Subcutaneous adipose tissue (tissue), 4 donors: ENCODE results near the gene B4GAT1. TPM values are rescaled to one million over a fixed set of nuclear protein-coding genes. Genes with fewer than 3 reads are reported as not detected.

Experiments used
- total RNA-seq, 4 donors: library from RNA; depleted of rRNA; stranded (reverse); fragments of >200 nt; gene quantifications; one replicate each; pipeline ENCODE4 v1.1.0, GENCODE V29; 2016
- TF ChIP-seq, protein P1 (sequence below): fragments of 450-650 bp; IDR thresholded peaks from one replicate; pipeline ENCODE4 v1.5.1; 2016; ENCODE audit warnings: low read depth, mild to moderate bottlenecking, control low read depth, antibody characterized with exemption, moderate library complexity

Gene B4GAT1
- total RNA-seq, 4 donors from 2014 or later, result 11.7 to 31.7 (median 18.7) TPM

GRCh38 chr11:66326261-66327111 is 20.9 kb downstream of the B4GAT1 start:
- TF ChIP-seq, protein P1, sequence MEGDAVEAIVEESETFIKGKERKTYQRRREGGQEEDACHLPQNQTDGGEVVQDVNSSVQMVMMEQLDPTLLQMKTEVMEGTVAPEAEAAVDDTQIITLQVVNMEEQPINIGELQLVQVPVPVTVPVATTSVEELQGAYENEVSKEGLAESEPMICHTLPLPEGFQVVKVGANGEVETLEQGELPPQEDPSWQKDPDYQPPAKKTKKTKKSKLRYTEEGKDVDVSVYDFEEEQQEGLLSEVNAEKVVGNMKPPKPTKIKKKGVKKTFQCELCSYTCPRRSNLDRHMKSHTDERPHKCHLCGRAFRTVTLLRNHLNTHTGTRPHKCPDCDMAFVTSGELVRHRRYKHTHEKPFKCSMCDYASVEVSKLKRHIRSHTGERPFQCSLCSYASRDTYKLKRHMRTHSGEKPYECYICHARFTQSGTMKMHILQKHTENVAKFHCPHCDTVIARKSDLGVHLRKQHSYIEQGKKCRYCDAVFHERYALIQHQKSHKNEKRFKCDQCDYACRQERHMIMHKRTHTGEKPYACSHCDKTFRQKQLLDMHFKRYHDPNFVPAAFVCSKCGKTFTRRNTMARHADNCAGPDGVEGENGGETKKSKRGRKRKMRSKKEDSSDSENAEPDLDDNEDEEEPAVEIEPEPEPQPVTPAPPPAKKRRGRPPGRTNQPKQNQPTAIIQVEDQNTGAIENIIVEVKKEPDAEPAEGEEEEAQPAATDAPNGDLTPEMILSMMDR, result no peak

GRCh38 chr11:66325263-66325671 is 22.2 kb downstream of the B4GAT1 start:
- TF ChIP-seq, protein P1, result no peak

DNA sequence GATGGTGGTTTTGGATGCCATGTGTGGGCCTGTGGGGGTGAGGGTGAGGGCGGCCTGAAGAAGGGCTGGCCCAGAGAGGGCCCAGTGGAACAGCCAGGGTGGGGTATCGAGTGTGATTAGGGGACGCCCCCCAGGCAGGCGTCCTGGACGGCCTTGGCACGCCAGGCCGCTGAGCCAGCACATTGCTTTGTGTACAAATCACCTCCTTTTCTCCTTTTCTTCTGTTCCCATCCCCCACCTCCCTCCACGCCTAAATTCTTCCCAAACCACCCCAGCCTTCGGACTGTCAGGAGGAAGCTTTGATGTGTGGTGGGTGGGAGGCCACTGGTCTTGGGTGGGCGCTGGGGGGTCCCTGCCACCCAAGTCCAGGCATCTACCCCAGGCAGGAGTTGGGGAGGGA is 22.8 kb downstream of the B4GAT1 start:
- TF ChIP-seq, protein P1, result no peak

DNA sequence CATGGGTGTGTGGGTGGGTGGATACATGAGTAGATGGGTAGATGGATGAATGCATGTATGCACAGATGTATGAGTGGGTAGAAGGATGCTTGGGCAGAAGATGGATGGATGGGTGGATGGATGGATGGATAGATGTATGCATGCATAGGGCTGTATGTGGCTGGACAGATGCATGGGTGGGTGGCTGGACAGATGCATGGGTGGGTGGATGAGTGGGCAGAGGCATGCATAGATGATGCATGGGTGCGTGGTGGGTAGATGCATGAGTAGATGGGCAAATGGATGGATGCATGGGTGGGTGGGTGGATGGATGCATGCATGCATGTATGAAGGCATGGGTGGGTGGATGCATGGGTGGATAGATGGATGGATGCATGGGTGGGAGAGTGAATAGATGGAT is 23.7 kb downstream of the B4GAT1 start:
- TF ChIP-seq, protein P1, result no peak

DNA sequence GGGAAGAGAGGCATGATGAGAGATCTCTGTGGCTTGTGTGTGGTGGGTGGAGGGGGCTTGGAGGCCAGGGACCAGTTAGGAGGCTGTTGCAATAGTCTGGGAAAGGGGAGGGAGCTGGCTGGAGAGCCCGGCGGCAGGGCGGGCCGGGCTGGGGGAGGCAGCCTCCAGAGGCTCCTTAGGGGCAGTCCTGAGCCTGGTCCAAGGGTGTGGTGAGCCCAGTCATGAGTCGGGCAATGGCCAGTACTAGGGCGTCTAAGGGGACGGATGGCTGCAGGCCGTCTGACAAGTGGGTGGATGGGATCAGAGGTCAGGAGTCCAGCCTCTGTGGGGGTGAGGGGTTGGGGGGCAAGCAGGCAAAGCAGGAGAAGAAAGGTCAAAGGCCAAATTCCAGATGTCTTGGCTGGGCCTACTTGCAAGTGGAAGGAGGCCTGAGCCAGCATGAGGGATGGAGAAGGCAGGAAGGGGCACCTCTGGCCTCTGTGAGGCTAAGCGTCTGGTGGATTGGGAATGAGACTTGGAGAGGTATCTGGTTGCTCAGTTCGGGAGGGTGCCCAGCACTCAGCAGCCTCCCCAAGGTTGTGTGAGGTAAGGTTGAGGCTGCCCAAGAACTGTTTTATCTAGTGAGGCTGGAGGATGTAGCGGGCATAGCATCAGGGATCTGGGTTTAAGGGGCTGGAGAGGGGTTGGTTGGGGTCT is 24.5 kb downstream of the B4GAT1 start:
- TF ChIP-seq, protein P1, result no peak

- TF ChIP-seq, protein P1, result no peak
These were observed 25.8 kb downstream of the B4GAT1 start for GRCh38 chr11:66321606-66322005.

DNA sequence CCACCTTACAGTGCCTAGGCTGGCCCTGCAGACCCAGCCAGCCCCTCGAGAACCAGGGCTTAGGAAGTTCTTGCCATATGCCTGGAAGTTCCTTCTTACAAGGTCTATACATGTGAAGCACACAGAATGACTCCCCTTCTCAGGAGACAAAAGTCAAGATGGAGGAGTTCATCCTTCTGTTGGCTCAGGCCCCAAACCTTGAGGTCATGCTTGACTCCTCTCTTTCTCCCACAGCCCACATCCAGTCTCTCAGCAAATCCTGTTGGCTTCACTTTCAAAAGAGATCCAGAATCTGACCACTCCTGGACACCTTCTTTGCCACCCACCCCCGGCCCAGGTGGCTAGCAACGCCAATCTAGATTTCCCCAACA is 28.8 kb downstream of the B4GAT1 start:
- TF ChIP-seq, protein P1, result no peak
